ENCODE data around the gene DUSP9.

DUSP9 gene

DNA sequence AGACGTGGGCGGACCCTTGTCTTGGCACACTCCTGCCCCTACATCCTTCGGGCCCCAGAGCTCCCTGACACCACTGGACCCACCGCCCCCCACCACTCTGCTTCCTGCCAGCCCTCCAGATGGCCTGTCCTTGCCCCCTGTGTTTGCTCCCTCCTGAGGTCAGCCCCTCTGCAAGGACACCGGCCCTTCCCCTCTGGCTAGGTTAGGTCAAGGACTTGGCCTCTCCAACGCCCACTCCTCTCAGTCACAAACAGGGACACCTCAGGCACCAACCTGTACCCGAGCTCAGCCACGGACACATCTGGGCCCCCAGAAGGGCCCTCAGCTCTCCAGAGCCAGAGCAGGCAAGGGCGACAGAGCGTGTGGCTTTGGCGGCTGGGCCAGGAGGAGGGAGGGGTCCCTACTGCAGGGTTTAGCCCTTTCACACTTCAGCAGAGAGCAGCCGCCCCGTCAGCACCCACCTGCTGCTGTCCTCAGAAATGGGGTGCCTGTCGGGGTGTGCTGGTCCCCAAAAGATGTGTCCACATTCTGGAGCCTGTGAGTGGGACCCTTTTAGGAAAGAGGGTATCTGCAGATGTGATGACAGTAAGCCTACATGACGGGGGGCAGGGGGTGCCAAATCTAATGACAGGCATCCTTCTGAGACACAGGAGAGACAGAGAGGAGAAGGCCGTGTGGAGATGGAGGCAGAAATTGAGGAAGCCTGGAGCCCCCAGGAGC, 23.5 kb upstream of the DUSP9 start:
- TF ChIP-seq ZC3H10 (CRISPR knock-in tag; IDR thresholded peaks at IDR 0.05) (no peak), ZFP3 (CRISPR knock-in tag; IDR thresholded peaks at IDR 0.05) (no peak), ARNTL (CRISPR knock-in tag; IDR thresholded peaks at IDR 0.05; ENCODE audit: borderline replicate concordance, low read depth) (no peak), SNAI2 (CRISPR knock-in tag; IDR thresholded peaks at IDR 0.05) (no peak), TOX (CRISPR knock-in tag; IDR thresholded peaks at IDR 0.05; ENCODE audit: borderline replicate concordance) (no peak), OSR1 (CRISPR knock-in tag; IDR thresholded peaks at IDR 0.05) (no peak), ISL1 (CRISPR knock-in tag; IDR thresholded peaks at IDR 0.05) (no peak), ZNF565 (CRISPR knock-in tag; conservative IDR thresholded peaks at IDR 0.05; ENCODE audit: low read depth) (no peak), TCF4 (CRISPR knock-in tag; IDR thresholded peaks at IDR 0.05; ENCODE audit: borderline replicate concordance) (no peak), GLIS3 (CRISPR knock-in tag; IDR thresholded peaks at IDR 0.05) (no peak), PPARA (CRISPR knock-in tag; IDR thresholded peaks at IDR 0.05; ENCODE audit: borderline replicate concordance) (no peak), CSDC2 (CRISPR knock-in tag; IDR thresholded peaks at IDR 0.05) (no peak), ZFP30 (CRISPR knock-in tag; IDR thresholded peaks at IDR 0.05) (no peak), RARB (CRISPR knock-in tag; IDR thresholded peaks at IDR 0.05) (no peak), CSRNP3 (CRISPR knock-in tag; IDR thresholded peaks at IDR 0.05) (no peak)
- TF ChIP-seq, protein P1, sequence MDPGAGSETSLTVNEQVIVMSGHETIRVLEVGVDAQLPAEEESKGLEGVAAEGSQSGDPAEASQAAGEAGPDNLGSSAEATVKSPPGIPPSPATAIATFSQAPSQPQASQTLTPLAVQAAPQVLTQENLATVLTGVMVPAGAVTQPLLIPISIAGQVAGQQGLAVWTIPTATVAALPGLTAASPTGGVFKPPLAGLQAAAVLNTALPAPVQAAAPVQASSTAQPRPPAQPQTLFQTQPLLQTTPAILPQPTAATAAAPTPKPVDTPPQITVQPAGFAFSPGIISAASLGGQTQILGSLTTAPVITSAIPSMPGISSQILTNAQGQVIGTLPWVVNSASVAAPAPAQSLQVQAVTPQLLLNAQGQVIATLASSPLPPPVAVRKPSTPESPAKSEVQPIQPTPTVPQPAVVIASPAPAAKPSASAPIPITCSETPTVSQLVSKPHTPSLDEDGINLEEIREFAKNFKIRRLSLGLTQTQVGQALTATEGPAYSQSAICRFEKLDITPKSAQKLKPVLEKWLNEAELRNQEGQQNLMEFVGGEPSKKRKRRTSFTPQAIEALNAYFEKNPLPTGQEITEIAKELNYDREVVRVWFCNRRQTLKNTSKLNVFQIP (CRISPR knock-in tag; IDR thresholded peaks at IDR 0.05; ENCODE audit: borderline replicate concordance, low read depth) = no peak
- TF ChIP-seq, protein P2, sequence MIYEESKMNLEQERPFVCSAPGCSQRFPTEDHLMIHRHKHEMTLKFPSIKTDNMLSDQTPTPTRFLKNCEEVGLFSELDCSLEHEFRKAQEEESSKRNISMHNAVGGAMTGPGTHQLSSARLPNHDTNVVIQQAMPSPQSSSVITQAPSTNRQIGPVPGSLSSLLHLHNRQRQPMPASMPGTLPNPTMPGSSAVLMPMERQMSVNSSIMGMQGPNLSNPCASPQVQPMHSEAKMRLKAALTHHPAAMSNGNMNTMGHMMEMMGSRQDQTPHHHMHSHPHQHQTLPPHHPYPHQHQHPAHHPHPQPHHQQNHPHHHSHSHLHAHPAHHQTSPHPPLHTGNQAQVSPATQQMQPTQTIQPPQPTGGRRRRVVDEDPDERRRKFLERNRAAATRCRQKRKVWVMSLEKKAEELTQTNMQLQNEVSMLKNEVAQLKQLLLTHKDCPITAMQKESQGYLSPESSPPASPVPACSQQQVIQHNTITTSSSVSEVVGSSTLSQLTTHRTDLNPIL (CRISPR knock-in tag; IDR thresholded peaks at IDR 0.05; ENCODE audit: low read depth) = no peak
- TF ChIP-seq, protein P3, sequence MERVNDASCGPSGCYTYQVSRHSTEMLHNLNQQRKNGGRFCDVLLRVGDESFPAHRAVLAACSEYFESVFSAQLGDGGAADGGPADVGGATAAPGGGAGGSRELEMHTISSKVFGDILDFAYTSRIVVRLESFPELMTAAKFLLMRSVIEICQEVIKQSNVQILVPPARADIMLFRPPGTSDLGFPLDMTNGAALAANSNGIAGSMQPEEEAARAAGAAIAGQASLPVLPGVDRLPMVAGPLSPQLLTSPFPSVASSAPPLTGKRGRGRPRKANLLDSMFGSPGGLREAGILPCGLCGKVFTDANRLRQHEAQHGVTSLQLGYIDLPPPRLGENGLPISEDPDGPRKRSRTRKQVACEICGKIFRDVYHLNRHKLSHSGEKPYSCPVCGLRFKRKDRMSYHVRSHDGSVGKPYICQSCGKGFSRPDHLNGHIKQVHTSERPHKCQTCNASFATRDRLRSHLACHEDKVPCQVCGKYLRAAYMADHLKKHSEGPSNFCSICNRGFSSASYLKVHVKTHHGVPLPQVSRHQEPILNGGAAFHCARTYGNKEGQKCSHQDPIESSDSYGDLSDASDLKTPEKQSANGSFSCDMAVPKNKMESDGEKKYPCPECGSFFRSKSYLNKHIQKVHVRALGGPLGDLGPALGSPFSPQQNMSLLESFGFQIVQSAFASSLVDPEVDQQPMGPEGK (CRISPR knock-in tag; IDR thresholded peaks at IDR 0.05; ENCODE audit: borderline replicate concordance) = no peak
- TF ChIP-seq, protein P4, sequence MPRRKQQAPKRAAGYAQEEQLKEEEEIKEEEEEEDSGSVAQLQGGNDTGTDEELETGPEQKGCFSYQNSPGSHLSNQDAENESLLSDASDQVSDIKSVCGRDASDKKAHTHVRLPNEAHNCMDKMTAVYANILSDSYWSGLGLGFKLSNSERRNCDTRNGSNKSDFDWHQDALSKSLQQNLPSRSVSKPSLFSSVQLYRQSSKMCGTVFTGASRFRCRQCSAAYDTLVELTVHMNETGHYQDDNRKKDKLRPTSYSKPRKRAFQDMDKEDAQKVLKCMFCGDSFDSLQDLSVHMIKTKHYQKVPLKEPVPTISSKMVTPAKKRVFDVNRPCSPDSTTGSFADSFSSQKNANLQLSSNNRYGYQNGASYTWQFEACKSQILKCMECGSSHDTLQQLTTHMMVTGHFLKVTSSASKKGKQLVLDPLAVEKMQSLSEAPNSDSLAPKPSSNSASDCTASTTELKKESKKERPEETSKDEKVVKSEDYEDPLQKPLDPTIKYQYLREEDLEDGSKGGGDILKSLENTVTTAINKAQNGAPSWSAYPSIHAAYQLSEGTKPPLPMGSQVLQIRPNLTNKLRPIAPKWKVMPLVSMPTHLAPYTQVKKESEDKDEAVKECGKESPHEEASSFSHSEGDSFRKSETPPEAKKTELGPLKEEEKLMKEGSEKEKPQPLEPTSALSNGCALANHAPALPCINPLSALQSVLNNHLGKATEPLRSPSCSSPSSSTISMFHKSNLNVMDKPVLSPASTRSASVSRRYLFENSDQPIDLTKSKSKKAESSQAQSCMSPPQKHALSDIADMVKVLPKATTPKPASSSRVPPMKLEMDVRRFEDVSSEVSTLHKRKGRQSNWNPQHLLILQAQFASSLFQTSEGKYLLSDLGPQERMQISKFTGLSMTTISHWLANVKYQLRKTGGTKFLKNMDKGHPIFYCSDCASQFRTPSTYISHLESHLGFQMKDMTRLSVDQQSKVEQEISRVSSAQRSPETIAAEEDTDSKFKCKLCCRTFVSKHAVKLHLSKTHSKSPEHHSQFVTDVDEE (CRISPR knock-in tag; IDR thresholded peaks at IDR 0.05) = no peak
- no peak for ATAC-seq

GRCh38 chrX:153624196-153625091, 22.6 kb upstream of the DUSP9 start:
- no peak for ATAC-seq
- TF ChIP-seq, protein P1 (CRISPR knock-in tag; IDR thresholded peaks at IDR 0.05; ENCODE audit: borderline replicate concordance, low read depth) = no peak
- TF ChIP-seq, protein P3 (CRISPR knock-in tag; IDR thresholded peaks at IDR 0.05; ENCODE audit: borderline replicate concordance) = no peak
- TF ChIP-seq CSRNP3 (CRISPR knock-in tag; IDR thresholded peaks at IDR 0.05) = no peak
- no peak for TF ChIP-seq ESRRG (CRISPR knock-in tag; IDR thresholded peaks at IDR 0.05)
- no peak for TF ChIP-seq BACH2 (CRISPR knock-in tag; IDR thresholded peaks at IDR 0.05; ENCODE audit: borderline replicate concordance)
- TF ChIP-seq ZNF8 (CRISPR knock-in tag; IDR thresholded peaks at IDR 0.05) = no peak
- TF ChIP-seq SNAI2 (CRISPR knock-in tag; IDR thresholded peaks at IDR 0.05) = no peak

Data from SK-N-SH treated with all-trans-retinoic acid at 6 μM for 48 hours (cell line).